HG03103 (cell line): ENCODE measurements around the gene RBM10.

ENCODE experiments used
- ATAC-seq: cut with Tn5 transposase; IDR thresholded peaks from one replicate; pipeline ENCODE4 v1.9.1; 2021; ENCODE audit warnings: low read depth; ENCODE audit not compliant: unreplicated experiment

RBM10 gene

DNA sequence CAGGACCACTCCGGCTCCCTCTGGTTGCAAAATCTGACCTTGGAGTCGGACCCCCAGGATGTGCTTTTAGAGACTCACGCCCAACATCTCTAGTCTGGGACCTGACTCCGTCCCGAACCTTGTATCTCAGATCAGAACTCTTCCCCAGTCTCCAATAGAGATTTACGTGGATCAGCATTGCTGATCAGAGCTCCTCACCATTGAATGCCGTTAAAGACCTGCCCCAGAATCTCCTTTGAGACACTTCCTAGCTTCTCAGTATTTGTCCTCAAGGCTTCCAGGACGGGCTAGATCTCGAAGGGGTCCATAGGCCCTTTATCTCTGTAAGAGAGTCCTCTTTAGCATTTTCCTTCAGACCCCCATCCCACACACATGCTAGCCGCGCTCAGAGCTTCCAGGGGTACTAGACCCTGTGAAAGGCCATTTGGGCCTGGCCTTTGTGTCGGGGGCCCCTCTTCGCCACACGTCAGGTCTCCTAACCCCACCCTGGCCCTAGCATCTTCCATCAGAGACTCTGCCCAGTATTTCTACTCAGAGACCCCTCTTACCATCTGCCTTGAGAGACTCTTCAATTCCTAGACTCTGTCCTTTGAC, 49.3 kb downstream of the RBM10 start:
- no peak for ATAC-seq

DNA sequence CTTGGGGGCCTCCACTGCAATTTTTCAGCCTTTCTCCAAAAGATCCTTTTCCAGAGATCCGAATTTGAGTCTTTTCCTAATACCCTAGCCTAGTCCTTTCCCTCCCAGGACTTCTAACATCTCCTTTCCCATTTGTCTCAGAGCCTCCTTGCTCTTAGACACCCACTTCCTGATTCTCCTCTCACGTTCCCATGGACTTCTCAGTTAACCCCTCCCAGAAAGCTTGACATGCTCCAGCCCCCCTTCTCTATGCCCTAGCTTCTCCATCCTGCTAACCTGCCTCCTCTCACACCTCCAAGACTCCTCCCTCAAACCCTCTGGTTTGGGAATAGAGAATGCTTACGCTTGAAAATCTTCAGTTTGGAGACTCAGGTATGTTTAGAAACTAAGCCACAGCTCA, 51.1 kb downstream of the RBM10 start:
- no peak for ATAC-seq

DNA sequence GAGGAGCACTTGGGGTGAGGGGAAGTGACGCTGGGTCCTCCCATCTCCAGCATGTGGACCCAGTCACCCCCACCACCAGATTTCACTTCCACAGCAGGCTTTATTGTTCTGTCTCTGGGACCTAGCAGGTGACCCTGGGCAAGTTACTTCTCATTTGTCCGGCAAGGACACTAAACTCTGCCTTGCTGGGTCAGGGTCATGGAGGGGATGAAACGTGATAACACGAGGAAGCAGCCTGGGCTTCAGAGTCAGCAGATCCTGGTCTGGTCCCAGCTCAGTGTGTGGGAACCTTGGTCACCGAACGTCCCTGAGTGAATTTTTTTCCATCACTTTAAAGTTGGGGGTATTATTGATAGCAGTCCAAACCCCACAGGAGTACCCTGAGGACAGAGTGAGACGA, 52.5 kb downstream of the RBM10 start:
- ATAC-seq: no peak

DNA sequence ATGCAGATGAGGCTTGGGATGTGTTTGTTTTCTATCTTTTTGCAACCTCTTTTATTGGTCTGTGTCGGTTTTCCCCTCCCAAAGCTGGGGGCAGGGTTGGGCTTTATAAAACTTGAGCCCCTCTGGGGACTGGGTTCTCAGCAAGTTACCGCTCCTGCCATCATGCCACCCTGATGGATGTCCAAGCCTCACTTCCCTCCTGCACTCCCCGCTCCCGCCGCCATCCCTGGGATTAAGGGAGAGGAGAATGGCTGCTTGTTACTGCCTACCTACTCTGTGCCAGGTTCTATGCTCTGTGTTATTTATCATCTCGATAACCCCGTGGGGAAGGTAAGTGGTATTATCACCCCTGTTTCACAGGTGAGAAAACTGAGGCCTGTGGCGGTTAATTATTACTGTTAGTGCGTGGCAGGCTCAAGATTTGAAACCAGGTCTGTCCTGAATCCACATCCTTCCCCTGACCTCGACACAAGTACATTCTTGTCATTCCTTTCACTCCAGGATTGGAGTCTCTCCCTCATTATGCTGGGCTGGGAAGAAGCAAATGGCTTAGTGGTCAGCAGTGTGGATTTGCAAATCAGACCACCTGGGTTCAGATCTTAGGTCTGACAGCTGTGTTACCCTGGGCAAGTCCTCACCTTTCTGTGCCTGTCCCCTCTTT, 53.1 kb downstream of the RBM10 start:
- no peak for ATAC-seq

DNA sequence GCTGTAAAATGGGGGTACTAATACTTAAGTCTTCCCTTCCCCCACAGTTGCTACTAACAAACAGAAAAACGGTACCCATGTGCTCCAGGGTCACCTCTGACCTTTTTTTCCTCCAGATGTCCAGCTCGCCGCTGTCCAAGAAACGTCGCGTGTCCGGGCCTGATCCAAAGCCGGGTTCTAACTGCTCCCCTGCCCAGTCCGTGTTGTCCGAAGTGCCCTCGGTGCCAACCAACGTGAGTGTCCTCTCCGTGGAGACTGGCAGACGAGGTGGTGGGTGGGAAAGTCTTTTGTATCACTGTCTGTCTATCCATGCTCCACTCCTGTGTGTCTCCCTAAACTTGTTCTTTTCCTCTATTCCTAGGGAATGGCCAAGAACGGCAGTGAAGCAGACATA, 53.7 kb downstream of the RBM10 start:
- no peak for ATAC-seq

DNA sequence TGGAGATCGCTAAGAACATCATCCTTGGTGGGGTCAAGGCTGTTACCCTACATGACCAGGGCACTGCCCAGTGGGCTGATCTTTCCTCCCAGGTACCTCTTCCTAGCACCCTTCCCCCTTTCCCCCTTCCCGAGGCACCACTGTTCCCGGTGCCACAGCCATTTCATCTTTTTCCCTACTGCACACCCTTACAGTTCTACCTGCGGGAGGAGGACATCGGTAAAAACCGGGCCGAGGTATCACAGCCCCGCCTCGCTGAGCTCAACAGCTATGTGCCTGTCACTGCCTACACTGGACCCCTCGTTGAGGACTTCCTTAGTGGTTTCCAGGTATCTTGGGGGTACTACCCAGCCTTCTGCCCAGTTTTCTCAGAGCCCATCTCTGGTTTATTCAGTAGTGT, 54.3 kb downstream of the RBM10 start:
- ATAC-seq: no peak

DNA sequence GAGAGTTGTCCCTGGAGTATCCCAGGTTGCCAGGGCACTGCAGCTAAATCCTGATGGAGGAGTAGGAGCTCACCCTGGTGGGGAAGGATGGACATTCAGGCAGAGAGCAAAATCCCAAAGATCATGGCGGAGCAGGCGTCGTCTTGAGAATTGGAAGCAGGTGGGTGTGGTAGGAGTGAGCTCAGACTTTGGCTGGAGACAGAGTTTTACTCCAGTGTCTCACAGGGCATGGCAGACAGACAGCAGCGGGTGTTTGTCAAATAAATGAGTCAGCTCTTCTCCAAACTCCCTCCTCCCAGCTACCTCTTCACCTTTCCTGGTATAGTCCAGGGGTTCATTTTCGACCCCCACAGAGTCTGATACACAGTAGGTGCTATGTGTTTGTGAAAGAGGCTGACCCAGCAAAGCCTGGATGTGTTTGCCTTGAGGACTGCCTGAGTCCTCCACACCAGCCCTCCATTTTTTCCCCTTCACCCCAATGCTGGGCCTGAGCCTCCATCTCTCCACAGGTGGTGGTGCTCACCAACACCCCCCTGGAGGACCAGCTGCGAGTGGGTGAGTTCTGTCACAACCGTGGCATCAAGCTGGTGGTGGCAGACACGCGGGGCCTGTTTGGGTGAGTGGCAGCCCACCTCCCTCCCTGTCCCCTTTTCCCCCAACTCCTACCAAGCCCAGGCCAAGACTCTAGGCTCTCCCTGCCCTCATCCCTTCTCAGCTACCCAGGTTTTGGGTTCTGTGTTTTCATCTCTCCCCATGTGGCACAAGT, 55.5 kb downstream of the RBM10 start:
- ATAC-seq: no peak

DNA sequence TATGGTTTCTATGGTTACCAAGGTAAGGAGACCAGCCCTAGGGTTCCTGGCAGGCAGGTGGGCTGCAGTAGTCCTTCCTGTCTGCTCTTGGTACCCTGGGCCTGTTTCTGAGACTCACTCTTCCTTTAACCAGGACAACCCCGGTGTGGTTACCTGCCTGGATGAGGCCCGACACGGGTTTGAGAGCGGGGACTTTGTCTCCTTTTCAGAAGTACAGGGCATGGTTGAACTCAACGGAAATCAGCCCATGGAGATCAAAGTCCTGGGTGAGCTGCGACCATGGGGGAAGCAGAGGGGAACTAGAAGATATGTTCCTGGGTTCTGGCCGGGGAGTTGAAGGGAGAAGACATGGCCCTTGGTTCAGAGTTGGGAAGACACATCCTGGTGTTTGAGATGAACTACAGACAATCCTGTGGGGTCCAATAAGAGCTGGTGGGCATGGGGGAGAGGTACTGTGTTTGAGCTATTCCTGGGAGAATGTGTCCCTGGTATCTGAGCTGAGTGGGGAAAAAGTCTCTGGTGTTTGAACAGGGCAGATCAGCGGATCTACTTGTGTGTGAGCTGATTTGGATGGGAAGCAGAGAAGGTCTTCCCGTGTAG, 56.4 kb downstream of the RBM10 start:
- ATAC-seq: no peak

DNA sequence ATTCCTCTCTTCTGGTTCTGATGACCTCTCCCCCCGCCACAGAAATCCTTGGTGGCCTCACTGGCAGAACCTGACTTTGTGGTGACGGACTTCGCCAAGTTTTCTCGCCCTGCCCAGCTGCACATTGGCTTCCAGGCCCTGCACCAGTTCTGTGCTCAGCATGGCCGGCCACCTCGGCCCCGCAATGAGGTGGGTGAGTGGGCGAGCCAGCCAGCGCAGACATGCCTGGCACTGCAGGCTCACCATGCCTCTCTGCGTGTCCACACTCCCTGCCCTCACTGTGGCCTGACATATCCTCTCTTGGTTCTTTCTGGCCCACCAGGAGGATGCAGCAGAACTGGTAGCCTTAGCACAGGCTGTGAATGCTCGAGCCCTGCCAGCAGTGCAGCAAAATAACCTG, 57.3 kb downstream of the RBM10 start:
- no peak for ATAC-seq

DNA sequence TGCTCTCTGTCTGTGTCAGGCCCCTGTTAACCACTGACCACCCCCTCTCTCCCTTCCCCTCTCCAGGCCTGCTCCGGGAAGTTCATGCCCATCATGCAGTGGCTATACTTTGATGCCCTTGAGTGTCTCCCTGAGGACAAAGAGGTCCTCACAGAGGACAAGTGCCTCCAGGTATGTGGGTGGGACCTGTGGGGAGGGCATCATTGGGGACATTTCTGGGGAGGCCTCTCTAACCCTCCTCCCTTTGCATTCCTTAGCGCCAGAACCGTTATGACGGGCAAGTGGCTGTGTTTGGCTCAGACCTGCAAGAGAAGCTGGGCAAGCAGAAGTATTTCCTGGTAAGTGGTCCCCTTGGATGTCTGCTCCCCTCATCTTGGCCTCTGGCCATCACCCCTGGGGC, 57.9 kb downstream of the RBM10 start:
- no peak for ATAC-seq

DNA sequence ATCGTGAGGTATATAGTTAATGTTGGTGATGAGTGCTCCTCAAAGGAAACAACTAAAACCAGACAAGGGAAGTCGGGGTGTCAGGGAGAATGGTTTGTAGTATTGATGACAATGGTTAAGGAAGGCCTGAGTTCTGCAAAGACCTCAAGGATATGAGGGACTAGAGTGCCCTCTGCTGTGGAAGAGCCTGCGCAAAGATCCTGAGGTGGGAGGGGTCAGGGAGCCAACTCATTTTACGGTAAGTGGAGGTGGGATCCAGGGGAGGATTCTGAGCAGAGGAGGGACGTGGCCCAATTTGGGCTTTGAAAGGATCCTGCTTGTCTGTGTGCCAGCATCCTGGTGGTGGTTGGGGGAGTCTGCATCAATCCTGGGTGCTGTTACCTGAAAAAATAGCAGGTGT, 59.9 kb downstream of the RBM10 start:
- ATAC-seq: no peak

DNA sequence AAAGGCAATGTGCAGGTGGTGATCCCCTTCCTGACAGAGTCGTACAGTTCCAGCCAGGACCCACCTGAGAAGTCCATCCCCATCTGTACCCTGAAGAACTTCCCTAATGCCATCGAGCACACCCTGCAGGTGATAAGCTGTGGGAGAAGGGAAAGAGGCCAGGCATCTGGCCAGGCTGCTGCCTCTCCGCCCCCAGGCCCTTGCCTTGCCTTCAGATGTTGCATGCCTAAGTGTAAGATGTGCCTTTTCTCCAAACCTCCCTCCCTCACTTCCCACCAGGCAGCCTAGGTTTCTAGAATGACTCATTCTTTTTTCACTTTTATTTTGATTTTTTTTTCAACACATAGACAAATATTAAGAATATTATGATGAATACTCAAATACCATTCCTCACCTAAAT, 61.3 kb downstream of the RBM10 start:
- no peak for ATAC-seq

DNA sequence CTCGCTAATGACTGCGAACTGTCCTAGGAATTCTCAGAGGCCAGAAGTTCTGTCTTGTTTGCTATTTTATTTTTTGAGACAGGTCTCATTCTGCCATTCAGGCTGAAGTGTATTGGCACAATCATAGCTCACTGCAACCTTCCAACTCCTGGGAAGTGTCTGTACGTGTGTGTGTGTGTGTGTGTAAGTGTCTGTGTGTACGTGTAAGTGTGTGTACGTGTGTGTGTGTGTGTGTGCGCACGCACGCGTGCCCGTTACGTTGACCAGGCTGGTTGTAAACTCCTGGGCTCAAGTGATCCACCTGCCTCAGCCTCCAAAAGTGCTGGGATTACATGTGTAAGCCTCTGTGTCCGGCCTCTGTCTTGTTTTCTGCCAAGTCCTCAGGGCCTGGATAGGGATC, 63.1 kb downstream of the RBM10 start:
- ATAC-seq: no peak

DNA sequence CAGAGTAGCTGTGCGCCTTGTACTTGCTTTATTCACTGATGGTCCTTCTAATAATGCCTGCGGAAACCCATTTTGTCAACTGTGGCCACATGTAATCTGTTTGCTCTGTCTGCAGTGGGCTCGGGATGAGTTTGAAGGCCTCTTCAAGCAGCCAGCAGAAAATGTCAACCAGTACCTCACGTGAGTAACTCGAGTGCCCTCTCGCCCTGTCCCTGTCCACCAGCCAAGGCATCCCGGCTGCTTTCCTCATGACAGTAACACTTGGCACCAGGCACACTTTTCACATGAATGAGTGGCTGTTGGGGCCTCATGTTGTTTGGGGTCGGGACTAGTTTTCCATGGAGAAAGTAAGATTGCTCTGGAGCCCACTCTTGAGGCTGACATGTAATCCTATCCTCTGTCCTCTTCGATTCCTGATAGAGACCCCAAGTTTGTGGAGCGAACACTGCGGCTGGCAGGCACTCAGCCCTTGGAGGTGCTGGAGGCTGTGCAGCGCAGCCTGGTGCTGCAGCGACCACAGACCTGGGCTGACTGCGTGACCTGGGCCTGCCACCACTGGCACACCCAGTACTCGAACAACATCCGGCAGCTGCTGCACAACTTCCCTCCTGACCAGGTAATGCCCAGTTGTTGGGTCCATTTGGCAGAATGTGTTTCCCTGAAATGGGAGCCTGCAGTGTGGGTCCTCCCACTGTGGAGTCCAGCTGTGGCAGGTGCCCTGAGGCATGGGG, 64.7 kb downstream of the RBM10 start:
- no peak for ATAC-seq

DNA sequence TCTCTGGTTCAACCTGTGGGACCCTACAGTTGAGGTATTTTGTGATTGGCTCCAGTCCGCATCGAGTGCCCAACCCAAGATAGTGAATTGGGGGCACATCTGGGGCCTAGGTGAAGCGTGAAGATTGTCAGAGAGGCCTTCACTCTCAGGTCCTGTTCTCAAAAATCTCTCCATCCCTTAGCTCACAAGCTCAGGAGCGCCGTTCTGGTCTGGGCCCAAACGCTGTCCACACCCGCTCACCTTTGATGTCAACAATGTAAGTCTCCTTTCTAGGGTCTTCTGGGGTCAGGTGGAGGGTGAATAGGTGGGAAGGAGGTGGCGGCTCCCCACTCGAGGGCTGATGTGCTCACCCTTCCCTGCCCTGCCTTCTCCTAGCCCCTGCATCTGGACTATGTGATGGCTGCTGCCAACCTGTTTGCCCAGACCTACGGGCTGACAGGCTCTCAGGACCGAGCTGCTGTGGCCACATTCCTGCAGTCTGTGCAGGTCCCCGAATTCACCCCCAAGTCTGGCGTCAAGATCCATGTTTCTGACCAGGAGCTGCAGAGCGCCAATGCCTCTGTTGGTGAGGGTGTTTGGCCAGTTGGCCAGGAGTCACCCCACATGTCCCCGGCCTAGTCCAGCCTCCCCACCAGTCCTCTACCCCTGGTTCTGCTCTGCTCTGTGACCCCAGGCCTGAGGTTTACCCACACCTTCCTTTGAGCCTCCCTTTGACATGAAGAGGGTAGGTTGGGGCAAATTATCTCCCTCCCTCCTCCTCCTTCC, 65.8 kb downstream of the RBM10 start:
- no peak for ATAC-seq

DNA sequence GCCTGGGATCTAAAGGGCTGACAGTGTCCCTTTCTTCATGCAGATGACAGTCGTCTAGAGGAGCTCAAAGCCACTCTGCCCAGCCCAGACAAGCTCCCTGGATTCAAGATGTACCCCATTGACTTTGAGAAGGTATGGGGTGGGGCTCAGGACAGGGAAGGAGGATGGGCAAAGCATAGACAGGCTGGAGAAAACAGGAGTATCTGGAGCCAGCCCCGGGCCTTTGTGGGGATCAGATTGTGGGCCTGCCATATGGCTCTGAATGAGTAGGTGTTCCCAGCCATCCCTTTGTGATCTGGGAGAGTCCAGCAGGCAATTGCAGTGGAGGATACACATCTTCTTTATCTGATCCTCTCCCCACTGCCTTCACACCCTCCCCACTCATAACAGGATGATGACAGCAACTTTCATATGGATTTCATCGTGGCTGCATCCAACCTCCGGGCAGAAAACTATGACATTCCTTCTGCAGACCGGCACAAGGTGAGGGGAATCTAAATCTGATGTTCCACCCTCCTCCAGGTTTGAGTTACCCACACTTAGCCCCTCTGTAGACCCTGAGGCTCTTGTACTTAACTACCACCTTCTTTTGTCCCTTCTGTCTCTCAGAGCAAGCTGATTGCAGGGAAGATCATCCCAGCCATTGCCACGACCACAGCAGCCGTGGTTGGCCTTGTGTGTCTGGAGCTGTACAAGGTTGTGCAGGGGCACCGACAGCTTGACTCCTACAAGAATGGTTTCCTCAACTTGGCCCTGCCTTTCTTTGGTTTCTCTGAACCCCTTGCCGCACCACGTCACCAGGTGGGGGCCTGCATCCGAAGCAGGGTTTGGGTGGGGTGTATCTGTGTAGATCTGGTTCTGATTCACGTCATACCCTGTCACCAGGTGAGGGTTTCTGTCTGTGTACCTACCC, 67.6 kb downstream of the RBM10 start:
- ATAC-seq: no peak

DNA sequence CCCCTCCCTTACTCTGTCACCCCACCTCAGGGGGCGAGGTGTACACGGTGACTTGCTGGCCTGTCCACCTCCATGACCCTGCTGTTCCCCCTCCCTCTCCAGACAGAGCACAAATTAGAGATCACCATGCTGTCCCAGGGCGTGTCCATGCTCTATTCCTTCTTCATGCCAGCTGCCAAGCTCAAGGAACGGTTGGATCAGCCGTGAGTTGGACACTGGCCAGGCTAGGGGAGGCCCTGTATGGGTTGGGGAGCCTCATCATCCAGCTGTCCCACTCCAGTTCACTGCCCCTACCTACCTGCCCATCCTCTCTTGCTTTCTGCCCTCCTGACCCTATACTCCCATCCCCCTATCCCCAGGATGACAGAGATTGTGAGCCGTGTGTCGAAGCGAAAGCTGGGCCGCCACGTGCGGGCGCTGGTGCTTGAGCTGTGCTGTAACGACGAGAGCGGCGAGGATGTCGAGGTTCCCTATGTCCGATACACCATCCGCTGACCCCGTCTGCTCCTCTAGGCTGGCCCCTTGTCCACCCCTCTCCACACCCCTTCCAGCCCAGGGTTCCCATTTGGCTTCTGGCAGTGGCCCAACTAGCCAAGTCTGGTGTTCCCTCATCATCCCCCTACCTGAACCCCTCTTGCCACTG, 69.5 kb downstream of the RBM10 start:
- no peak for ATAC-seq

DNA sequence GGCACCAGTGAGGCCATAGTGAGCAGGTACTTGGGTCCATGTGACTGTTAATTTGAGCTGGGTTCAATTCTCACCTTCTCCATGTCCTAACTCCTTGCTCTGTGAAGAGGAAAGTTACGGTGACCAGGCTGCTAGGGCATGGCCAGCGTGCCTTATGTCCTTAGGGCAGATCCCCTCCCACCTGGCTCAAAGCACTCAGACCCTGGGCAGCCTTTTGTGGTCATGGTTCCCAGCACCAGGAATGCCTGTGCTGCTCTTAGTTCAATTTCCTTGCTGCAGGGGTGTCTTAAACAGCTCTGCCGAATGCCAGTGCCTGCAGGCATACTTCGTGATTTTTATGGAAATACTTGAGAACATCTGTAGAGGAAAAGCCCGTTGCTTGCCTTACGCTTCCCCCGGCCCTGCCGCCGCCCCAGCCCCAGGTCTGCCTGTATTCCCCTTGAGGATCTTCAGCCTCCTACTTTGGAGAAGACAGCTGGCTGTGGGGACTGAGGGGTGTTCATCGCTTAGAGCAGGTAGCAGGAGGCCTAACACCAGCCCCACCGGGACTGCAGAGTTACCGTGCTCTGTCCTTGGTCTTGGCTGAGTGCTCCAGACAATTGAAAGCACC, 70.4 kb downstream of the RBM10 start:
- ATAC-seq: no peak
